HS-27A (cell line): Measurements from ENCODE around the gene SLU7.

ENCODE experiments used
- DNase-seq: peaks from one replicate; pipeline ENCODE4 v3.0.0-alpha.2; 2012; ENCODE audit warnings: low read depth, missing footprints

SLU7 gene

GRCh38 chr5:160419458-160420330, 813 bp upstream of the SLU7 start:
- no peak for DNase-seq

GRCh38 chr5:160399402-160400353, 19.2 kb downstream of the SLU7 start, which contains the start of gene FAM200C:
FAM200C (minus strand) TSS chr5:160400054; CDS start chr5:160395490, 4,564 bp downstream.
- peak; percentile 65 for DNase-seq

- DNase-seq: no peak
These were observed 20.1 kb downstream of the SLU7 start for GRCh38 chr5:160398806-160399205.

DNA sequence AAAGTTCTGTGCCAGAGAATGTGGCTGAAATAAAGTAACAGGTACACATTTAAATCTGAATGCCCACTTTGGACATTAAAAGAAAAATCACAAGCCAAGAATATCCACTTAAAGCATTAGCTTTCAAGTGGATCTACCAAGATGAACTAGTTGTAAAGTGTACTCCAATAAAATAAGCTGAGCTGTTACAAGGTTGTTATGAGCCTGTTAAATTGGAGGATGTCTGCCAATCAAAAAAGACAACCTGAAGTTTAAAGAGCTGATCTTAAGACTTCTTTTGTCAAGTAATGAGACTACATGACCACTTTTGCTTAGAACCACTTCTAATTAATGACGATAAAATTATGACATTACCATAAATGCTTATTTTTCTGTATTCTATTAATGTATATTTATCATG, 21.4 kb downstream of the SLU7 start:
- no peak for DNase-seq

GRCh38 chr5:160395111-160395510, 23.8 kb downstream of the SLU7 start:
- DNase-seq: no peak

DNA sequence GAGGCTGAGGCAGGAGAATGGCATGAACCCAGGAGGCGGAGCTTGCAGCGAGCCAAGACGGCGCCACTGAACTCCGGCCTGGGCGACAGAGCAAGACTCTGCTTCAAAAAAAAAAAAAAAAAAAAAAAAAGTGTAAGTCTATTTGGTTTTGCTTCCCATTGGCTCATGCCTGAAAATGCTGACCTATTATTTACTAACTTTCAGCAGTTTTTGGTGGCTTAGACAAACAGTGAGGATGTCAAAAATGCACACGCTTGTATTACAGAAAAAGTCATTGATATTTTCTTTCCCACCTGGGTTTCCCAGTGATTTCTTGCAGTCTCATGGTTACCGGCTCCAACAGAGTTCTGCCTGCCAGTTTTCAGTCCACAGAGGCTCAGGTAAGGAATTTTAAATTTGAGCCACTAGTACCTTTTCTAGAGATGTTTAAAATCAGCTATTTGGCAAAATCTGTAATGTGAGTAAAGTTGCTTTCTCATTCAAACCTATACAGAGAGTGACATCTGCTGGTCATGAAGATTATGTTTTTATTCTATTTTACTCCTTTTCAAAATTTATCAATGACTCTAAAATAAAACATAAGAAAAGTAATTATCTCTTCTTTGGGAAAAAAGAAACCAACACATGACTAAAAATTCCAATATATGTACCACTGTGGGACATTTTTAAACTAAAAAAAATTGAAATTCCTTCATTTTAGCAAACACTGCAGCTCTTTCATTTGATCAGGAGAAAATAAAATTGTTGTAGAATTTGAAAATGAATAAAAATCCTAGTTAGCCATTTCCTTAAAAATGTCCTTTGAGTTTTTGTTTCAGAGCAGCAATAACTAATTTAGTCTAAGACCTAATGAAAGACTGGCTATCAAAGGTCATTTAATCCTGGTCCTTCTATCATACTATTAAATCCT, 27.8 kb downstream of the SLU7 start:
- no peak for DNase-seq

DNA sequence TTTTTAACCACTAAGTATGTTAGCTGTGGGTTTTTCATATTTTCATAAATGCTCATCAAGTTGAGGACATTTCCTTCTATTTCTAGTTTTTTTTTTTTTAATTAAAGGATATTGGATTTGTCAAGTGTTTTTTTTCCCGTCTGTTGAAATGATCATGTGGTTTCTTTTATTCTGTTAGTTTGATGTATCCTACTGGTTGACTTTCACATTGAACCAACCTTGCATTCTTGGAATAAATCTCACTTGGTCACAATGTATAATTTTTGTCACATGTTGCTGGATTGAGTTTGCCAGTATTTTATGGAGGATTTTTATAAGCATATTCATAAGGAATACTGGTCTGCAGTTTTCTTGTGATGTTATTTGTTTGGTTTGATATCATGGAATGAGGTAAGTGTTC, 31.4 kb downstream of the SLU7 start:
- no peak for DNase-seq

- no peak for DNase-seq
These were observed 33.4 kb downstream of the SLU7 start for GRCh38 chr5:160385496-160385895.

DNA sequence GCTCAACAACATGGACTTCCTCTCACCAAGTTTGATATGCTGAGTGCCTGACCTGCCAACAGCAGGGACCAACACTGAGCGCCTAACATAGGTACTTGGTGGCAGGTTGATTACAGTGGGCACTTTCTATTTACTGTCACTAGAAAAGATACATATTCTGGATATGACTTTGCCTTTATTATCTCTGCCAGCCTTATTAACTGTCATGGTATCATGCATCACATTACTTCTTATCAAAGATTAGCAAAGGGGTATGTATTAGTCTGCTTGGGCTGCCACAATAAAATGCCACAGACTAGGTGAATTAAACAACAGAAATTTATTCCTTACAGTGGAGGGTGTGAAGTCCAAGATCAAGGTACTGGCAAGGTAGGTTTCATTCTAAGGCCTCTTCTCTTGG, 34.2 kb downstream of the SLU7 start:
- DNase-seq: no peak

DNA sequence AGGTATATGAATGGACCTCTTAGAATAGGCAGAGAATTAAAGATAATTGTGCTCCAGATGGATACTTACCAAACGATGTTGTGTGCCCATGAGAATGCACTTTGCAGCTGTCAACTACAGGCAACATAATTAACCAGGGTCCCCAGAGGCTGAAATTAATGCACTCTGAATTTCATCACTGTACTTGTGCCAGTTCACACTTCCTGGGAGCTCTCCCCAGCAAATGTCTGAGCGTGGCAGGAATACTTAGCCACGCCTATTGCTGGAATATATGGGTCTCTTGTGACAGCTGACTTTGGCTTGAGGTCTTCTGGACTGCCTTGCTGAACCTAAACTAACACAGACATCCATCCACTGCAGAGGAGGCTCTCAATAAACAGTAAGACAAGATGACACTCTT, 36.5 kb downstream of the SLU7 start:
- no peak for DNase-seq

- no peak for DNase-seq
These were observed 38.8 kb downstream of the SLU7 start for GRCh38 chr5:160380041-160380440.

GRCh38 chr5:160379511-160379910, 39.4 kb downstream of the SLU7 start:
- DNase-seq: no peak

DNA sequence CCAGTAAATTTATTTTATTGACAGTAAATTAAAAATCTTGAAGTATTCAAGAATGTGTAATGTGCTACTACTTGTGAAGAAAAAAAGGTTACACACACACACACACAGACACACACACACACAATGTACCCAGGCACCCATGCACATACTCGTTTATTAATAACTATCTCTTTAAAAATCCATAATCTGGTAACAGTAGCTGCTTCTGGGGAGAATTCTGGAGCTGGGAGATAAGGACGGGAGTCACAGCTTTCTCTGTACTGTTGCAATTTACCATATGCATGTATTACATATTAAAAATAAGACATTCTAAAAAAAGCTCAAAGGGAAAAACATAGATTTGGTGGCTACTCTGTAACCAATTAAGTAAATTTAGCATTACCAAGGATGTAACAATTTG, 40.6 kb downstream of the SLU7 start:
- DNase-seq: no peak

DNA sequence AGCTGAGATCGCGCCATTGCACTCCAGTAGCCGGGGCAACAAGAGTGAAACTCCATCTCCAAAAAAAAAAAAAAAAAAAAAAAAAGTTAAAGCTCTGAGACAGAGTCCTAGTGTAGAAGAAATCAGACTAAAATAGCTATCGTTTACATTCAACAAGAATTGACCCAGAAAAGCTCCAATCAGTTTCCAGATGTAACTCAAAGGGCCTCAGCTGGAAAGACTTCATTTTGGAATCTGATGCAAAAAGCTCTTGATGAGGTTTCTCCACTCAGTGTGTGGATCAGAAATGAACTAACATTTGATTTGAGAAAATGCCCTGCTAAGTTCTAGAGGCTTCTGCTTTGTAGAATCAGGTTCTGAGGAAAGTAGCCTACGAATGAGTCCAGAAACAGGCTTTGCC, 41.2 kb downstream of the SLU7 start:
- DNase-seq: no peak

DNA sequence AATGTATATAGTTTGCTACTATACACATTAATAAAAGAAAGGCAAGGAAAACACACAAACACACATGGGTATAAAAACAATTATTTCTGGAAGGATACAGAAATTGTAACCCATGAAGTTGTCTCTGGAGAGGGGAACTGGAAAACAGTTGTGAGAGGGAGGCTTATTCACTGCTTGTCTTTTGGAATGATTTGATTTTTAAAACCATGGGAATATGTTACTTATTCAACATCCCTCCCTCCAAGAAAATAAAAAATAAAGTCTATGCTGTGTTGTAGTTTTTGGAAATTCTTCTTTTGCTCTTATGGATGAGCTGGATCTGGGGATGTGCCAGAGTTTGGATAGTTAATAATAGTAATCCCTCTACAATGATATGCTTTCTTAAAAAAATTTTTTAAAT, 42.5 kb downstream of the SLU7 start:
- DNase-seq: no peak

- DNase-seq: no peak
These were observed 43.2 kb downstream of the SLU7 start for GRCh38 chr5:160375701-160376100.

DNA sequence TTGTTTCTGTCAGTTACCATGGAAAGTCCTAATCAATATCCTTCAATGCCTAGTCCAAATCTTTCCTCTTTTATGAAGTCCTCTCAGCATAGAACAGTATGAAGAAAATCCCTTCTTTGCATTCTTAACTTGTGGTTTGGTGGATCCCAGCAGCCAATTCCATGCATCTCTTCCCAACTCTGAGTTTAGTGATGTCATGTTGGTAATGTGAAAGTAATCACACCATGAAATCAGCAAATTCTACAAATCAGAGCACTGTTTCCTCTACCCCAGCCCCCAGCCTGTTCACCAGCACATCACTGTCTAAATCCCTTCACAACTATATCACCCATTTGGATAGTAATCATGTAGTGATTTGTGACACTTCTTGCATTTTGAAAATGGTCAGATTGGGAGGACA, 43.7 kb downstream of the SLU7 start:
- no peak for DNase-seq

- DNase-seq: no peak
These were observed 47.6 kb downstream of the SLU7 start for GRCh38 chr5:160371294-160371693.

DNA sequence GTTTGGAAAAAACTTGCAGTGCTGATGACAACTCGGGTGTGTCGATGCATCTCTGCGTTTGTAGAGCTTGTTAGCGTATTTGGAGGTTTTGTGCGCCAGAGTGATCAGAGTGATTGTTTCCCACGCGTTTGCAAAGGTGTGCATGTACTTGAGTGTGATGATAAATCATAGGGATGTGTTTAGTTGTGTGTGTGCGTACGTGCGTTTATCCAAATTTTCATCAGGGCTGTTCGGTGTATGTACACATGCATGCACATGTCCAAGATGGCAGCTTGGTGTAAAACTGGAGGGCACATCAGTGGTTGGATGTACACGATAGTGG, 48.2 kb downstream of the SLU7 start:
- no peak for DNase-seq

GRCh38 chr5:160369990-160370712, 48.7 kb downstream of the SLU7 start, which contains the start of gene C1QTNF2:
C1QTNF2 (minus strand) TSS chr5:160370626; CDS start chr5:160355011, 15,615 bp downstream.
- DNase-seq: no peak

DNA sequence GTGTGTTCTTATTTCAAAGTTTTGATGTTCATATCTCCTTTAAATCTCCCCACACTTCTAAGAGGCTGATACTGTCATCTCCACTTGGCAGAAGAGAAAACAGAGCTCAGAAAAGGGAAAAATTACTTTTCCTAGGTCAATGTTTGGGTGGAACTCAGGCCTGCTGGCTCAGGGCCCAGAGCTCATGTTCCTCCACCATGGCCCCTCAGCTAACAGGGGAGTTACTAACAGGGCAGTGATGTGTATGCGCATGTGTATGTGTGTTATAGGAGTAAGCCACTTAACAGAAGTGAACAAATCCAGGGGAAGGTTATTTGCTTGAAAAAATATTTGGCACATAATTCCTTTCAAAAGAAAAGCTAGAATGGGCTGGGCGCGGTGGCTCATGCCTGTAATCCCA, 51.0 kb downstream of the SLU7 start:
- no peak for DNase-seq
